ENCODE results near the gene PRR20G. TPM values are rescaled to one million over a fixed set of nuclear protein-coding genes. Genes with fewer than 3 reads are reported as not detected.
A peak's percentile ranks its signal among the peaks of the same experiment; 100 is the strongest.

The PRR20G gene
- total and polyA plus RNA-seq, 11 donors, result not detected

- H3K4me1 ChIP-seq, result no peaks in the 10 kb centered on the region
- no peaks in the 10 kb centered on the region for H3K9me3 ChIP-seq
- no peak for DNase-seq
- TF ChIP-seq CTCF (IDR thresholded peaks at IDR 0.05), result no peak
- no peak for TF ChIP-seq POLR2A (IDR thresholded peaks at IDR 0.05)
- no peak overlapping the region for H3K27ac ChIP-seq
- WGBS, 4 donors, result 61 to 73% (median 68%) methylated on average over 4 of the region's 4 CpGs
- H3K27me3 ChIP-seq, result peaks cover 0 to 9% (median 0%) of the 10 kb centered on the region in 9 donors
- ATAC-seq, result no peak
- no peaks in the 10 kb centered on the region for H3K36me3 ChIP-seq
- H3K4me3 ChIP-seq, result no peak overlapping the region
- intact Hi-C loops (cut with DNase I), result no loop called here
These were observed 32.3 kb downstream of the PRR20G start for GRCh38 chr3:127255516-127255915.

- intact Hi-C loops (cut with DNase I), result no loop called here
- ATAC-seq (no peak), DNase-seq (no peak)
- no peak for TF ChIP-seq POLR2A (IDR thresholded peaks at IDR 0.05)
- TF ChIP-seq CTCF (IDR thresholded peaks at IDR 0.05), result peak in 4 of 12 donors; percentile 8 to 24 (median 17)
- WGBS, 4 donors, result 78 to 80% (median 79%) methylated on average over 9 of the region's 9 CpGs
- no peak overlapping the region for H3K27ac ChIP-seq
- no peaks in the 10 kb centered on the region for H3K36me3 ChIP-seq
- peaks cover 0 to 9% (median 0%) of the 10 kb centered on the region in 9 donors for H3K27me3 ChIP-seq
- no peaks in the 10 kb centered on the region for H3K4me1 ChIP-seq
- H3K4me3 ChIP-seq, result no peak overlapping the region
- peaks cover 0 to 5% (median 0%) of the 10 kb centered on the region in 12 donors for H3K9me3 ChIP-seq
These were observed 33.1 kb downstream of the PRR20G start for GRCh38 chr3:127254730-127255129.

GRCh38 chr3:127254033-127254644 is 33.7 kb downstream of the PRR20G start:
- Histone ChIP-seq H3K27me3 (peaks cover 0 to 9% (median 0%) of the 10 kb centered on the region in 9 donors), H3K4me1 (no peaks in the 10 kb centered on the region), H3K9me3 (peaks cover 0 to 10% (median 0%) of the 10 kb centered on the region in 12 donors), H3K27ac (no peak overlapping the region), H3K36me3 (no peaks in the 10 kb centered on the region), H3K4me3 (no peak overlapping the region)
- no peak for TF ChIP-seq CTCF (IDR thresholded peaks at IDR 0.05)
- no peak for TF ChIP-seq POLR2A (IDR thresholded peaks at IDR 0.05)
- no peak for DNase-seq
- 50 to 62% (median 54%) methylated on average over 10 of the region's 10 CpGs for WGBS, 4 donors
- intact Hi-C loops (cut with DNase I), result no loop called here
- ATAC-seq, result no peak

GRCh38 chr3:127253491-127253890 is 34.4 kb downstream of the PRR20G start:
- H3K9me3 ChIP-seq, result peaks cover 0 to 14% (median 0%) of the 10 kb centered on the region in 12 donors

More at GRCh38 chr3:127253491-127253890, 34.4 kb downstream of the PRR20G start:
- intact Hi-C loops (cut with DNase I), result no loop called here
- H3K27me3 ChIP-seq, result peaks cover 0 to 9% (median 0%) of the 10 kb centered on the region in 9 donors
- H3K27ac ChIP-seq, result no peak overlapping the region
- no peak for ATAC-seq
- no peak for DNase-seq
- no peak overlapping the region for H3K4me3 ChIP-seq
- H3K4me1 ChIP-seq, result no peaks in the 10 kb centered on the region
- TF ChIP-seq POLR2A (IDR thresholded peaks at IDR 0.05) (no peak), CTCF (IDR thresholded peaks at IDR 0.05) (no peak)
- no peaks in the 10 kb centered on the region for H3K36me3 ChIP-seq
- WGBS, 4 donors, result 83 to 88% (median 84%) methylated on average over 7 of the region's 7 CpGs
